ENCODE measurements around the gene UBE2E1.
A peak's percentile ranks its signal among the peaks of the same experiment; 100 is the strongest.

UBE2E1 gene

GRCh38 chr3:23808525-23808924 is 2.8 kb downstream of the UBE2E1 start:
- peak overlapping the region; percentile 96 for H3K4me3 ChIP-seq (ENCODE audit: low read depth, low read length)
- H3K4me1 ChIP-seq (ENCODE audit: control insufficient read depth, insufficient read depth, low read length, unreplicated experiment), result peaks cover 40% of the 10 kb centered on the region
- peaks cover 20% of the 10 kb centered on the region for H3K36me3 ChIP-seq (ENCODE audit: insufficient read depth, low read length)
- peaks cover 70% of the 10 kb centered on the region for H3K79me2 ChIP-seq (ENCODE audit: control insufficient read depth, insufficient read depth, low read length, unreplicated experiment)
- no peak overlapping the region for H3K27ac ChIP-seq (ENCODE audit: low read depth, low read length)
- H2AFZ ChIP-seq (ENCODE audit: low read length, unreplicated experiment), result no peak overlapping the region
- no peaks in the 10 kb centered on the region for H3K27me3 ChIP-seq (ENCODE audit: insufficient read depth, low read length)

DNA sequence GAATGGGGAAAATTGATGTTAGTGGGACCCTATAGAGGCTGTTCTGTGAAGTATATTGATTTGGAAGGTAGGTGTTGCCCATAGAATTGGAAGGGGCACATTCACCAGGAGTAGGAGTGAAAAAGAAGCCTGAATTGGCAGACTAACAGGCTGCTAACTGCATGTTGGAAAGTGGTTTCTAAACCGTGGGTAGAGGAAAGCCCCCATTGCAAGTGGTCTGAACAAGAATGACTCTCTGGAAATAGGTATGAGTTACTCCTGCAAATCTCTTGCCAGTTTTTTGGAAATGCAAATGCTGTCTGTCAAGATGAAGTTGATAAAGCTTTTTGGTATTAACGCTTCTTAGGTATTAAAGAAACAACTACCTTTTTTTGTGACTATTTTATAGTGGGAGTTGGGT is 3.5 kb downstream of the UBE2E1 start:
- Histone ChIP-seq H3K4me3 (ENCODE audit: low read depth, low read length) (peak overlapping the region; percentile 96), H3K36me3 (ENCODE audit: insufficient read depth, low read length) (peaks cover 21% of the 10 kb centered on the region), H3K79me2 (ENCODE audit: control insufficient read depth, insufficient read depth, low read length, unreplicated experiment) (peaks cover 77% of the 10 kb centered on the region), H3K27me3 (ENCODE audit: insufficient read depth, low read length) (no peaks in the 10 kb centered on the region), H3K27ac (ENCODE audit: low read depth, low read length) (no peak overlapping the region), H3K4me1 (ENCODE audit: control insufficient read depth, insufficient read depth, low read length, unreplicated experiment) (peaks cover 40% of the 10 kb centered on the region), H2AFZ (ENCODE audit: low read length, unreplicated experiment) (no peak overlapping the region)

DNA sequence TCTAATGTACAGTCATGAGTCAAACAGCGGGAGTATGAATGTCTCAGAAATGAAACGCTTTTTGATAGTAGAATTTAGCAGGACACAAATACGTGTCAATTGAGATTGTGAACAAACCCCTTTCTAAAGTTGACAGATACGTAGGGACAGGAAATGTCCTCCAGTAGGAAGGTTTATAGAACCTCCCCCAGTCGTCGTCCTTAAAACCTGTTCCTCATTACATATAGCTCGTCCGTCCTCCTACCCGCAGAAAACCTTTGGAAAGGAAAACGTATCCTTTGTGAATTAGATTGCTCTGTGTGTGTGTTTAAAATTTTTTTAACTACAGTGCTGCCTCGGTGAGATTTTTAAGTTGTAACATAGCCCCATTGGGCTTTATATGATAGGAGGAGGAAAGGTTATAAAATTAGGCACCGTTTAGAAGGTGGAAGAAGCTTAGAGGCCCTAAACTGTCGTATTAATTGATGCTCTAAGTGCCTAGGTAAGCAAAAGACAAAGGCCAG is 4.1 kb downstream of the UBE2E1 start:
- peak overlapping the region; percentile 96 for H3K4me3 ChIP-seq (ENCODE audit: low read depth, low read length)
- peaks cover 83% of the 10 kb centered on the region for H3K79me2 ChIP-seq (ENCODE audit: control insufficient read depth, insufficient read depth, low read length, unreplicated experiment)
- no peaks in the 10 kb centered on the region for H3K27me3 ChIP-seq (ENCODE audit: insufficient read depth, low read length)
- H2AFZ ChIP-seq (ENCODE audit: low read length, unreplicated experiment), result peak overlapping the region; percentile 88
- peak overlapping the region; percentile 43; the same call in 1 of the 2 replicates for H3K27ac ChIP-seq (ENCODE audit: low read depth, low read length)
- peaks cover 40% of the 10 kb centered on the region for H3K4me1 ChIP-seq (ENCODE audit: control insufficient read depth, insufficient read depth, low read length, unreplicated experiment)
- H3K36me3 ChIP-seq (ENCODE audit: insufficient read depth, low read length), result peaks cover 24% of the 10 kb centered on the region

GRCh38 chr3:23810343-23811184 is 4.8 kb downstream of the UBE2E1 start:
- Histone ChIP-seq H2AFZ (ENCODE audit: low read length, unreplicated experiment) (peak overlapping the region; percentile 88), H3K27ac (ENCODE audit: low read depth, low read length) (peak overlapping the region; percentile 43; the same call in 1 of the 2 replicates), H3K79me2 (ENCODE audit: control insufficient read depth, insufficient read depth, low read length, unreplicated experiment) (peaks cover 89% of the 10 kb centered on the region), H3K4me3 (ENCODE audit: low read depth, low read length) (peak overlapping the region; percentile 96), H3K4me1 (ENCODE audit: control insufficient read depth, insufficient read depth, low read length, unreplicated experiment) (peaks cover 40% of the 10 kb centered on the region), H3K36me3 (ENCODE audit: insufficient read depth, low read length) (peaks cover 30% of the 10 kb centered on the region), H3K27me3 (ENCODE audit: insufficient read depth, low read length) (no peaks in the 10 kb centered on the region)

- Histone ChIP-seq H3K36me3 (ENCODE audit: insufficient read depth, low read length) (peaks cover 34% of the 10 kb centered on the region), H3K27me3 (ENCODE audit: insufficient read depth, low read length) (no peaks in the 10 kb centered on the region), H2AFZ (ENCODE audit: low read length, unreplicated experiment) (peak overlapping the region; percentile 88), H3K79me2 (ENCODE audit: control insufficient read depth, insufficient read depth, low read length, unreplicated experiment) (peaks cover 93% of the 10 kb centered on the region), H3K27ac (ENCODE audit: low read depth, low read length) (peak overlapping the region; percentile 43; the same call in 1 of the 2 replicates), H3K4me3 (ENCODE audit: low read depth, low read length) (peak overlapping the region; percentile 96), H3K4me1 (ENCODE audit: control insufficient read depth, insufficient read depth, low read length, unreplicated experiment) (peaks cover 40% of the 10 kb centered on the region)
These were observed 5.4 kb downstream of the UBE2E1 start for GRCh38 chr3:23811185-23811527.

DNA sequence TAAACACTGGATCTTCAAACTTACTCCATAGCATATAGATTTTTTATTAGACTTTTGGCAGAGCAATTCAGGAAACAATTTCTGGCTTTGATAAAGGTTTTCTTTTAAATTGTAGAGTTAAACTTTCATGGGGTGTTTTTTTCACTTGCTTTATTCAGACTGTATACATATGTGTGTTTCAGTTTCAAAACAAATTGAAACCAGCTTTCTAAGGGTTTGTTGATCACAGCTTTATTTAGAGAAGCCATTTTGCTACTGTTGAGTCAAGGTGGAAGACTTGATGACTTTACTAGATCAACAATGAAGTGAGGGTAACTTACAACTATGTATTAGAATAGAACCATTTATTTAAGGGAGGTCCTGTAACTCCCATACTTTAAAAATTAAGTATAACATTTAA is 6.2 kb downstream of the UBE2E1 start:
- Histone ChIP-seq H3K4me3 (ENCODE audit: low read depth, low read length) (peak overlapping the region; percentile 96), H3K4me1 (ENCODE audit: control insufficient read depth, insufficient read depth, low read length, unreplicated experiment) (peaks cover 40% of the 10 kb centered on the region), H2AFZ (ENCODE audit: low read length, unreplicated experiment) (no peak overlapping the region), H3K27me3 (ENCODE audit: insufficient read depth, low read length) (no peaks in the 10 kb centered on the region), H3K36me3 (ENCODE audit: insufficient read depth, low read length) (peaks cover 35% of the 10 kb centered on the region), H3K79me2 (ENCODE audit: control insufficient read depth, insufficient read depth, low read length, unreplicated experiment) (peaks cover 89% of the 10 kb centered on the region), H3K27ac (ENCODE audit: low read depth, low read length) (no peak overlapping the region)

- Histone ChIP-seq H3K27me3 (ENCODE audit: insufficient read depth, low read length) (no peaks in the 10 kb centered on the region), H3K4me1 (ENCODE audit: control insufficient read depth, insufficient read depth, low read length, unreplicated experiment) (peaks cover 9% of the 10 kb centered on the region), H3K27ac (ENCODE audit: low read depth, low read length) (no peak overlapping the region), H3K36me3 (ENCODE audit: insufficient read depth, low read length) (peaks cover 35% of the 10 kb centered on the region), H2AFZ (ENCODE audit: low read length, unreplicated experiment) (no peak overlapping the region), H3K4me3 (ENCODE audit: low read depth, low read length) (no peak overlapping the region), H3K79me2 (ENCODE audit: control insufficient read depth, insufficient read depth, low read length, unreplicated experiment) (peaks cover 83% of the 10 kb centered on the region)
These were observed 10.1 kb downstream of the UBE2E1 start for GRCh38 chr3:23815879-23816278.

GRCh38 chr3:23816721-23817120 is 11.0 kb downstream of the UBE2E1 start:
- H3K27me3 ChIP-seq (ENCODE audit: insufficient read depth, low read length), result no peaks in the 10 kb centered on the region
- peaks cover 33% of the 10 kb centered on the region for H3K36me3 ChIP-seq (ENCODE audit: insufficient read depth, low read length)
- H2AFZ ChIP-seq (ENCODE audit: low read length, unreplicated experiment), result no peak overlapping the region
- H3K79me2 ChIP-seq (ENCODE audit: control insufficient read depth, insufficient read depth, low read length, unreplicated experiment), result peaks cover 81% of the 10 kb centered on the region
- H3K27ac ChIP-seq (ENCODE audit: low read depth, low read length), result no peak overlapping the region
- peaks cover 4% of the 10 kb centered on the region for H3K4me1 ChIP-seq (ENCODE audit: control insufficient read depth, insufficient read depth, low read length, unreplicated experiment)
- H3K4me3 ChIP-seq (ENCODE audit: low read depth, low read length), result no peak overlapping the region

GRCh38 chr3:23817508-23818223 is 11.9 kb downstream of the UBE2E1 start:
- Histone ChIP-seq H3K79me2 (ENCODE audit: control insufficient read depth, insufficient read depth, low read length, unreplicated experiment) (peaks cover 80% of the 10 kb centered on the region), H2AFZ (ENCODE audit: low read length, unreplicated experiment) (no peak overlapping the region), H3K27me3 (ENCODE audit: insufficient read depth, low read length) (no peaks in the 10 kb centered on the region), H3K27ac (ENCODE audit: low read depth, low read length) (no peak overlapping the region), H3K36me3 (ENCODE audit: insufficient read depth, low read length) (peaks cover 24% of the 10 kb centered on the region; the same call in 1 of the 2 replicates), H3K4me1 (ENCODE audit: control insufficient read depth, insufficient read depth, low read length, unreplicated experiment) (no peaks in the 10 kb centered on the region), H3K4me3 (ENCODE audit: low read depth, low read length) (no peak overlapping the region)

- 0 out of 2 replicates have a peak, but pooled peaks cover 16% of the 10 kb centered on the region for H3K36me3 ChIP-seq (ENCODE audit: insufficient read depth, low read length)
These were observed 14.0 kb downstream of the UBE2E1 start for GRCh38 chr3:23819599-23820360.

More at GRCh38 chr3:23819599-23820360, 14.0 kb downstream of the UBE2E1 start:
- Histone ChIP-seq H3K27ac (ENCODE audit: low read depth, low read length) (no peak overlapping the region), H3K4me1 (ENCODE audit: control insufficient read depth, insufficient read depth, low read length, unreplicated experiment) (no peaks in the 10 kb centered on the region), H3K4me3 (ENCODE audit: low read depth, low read length) (no peak overlapping the region), H3K79me2 (ENCODE audit: control insufficient read depth, insufficient read depth, low read length, unreplicated experiment) (peaks cover 78% of the 10 kb centered on the region), H2AFZ (ENCODE audit: low read length, unreplicated experiment) (no peak overlapping the region), H3K27me3 (ENCODE audit: insufficient read depth, low read length) (no peaks in the 10 kb centered on the region)

Measured in ACC112 (cell line).